AG04449 (cell line): Measurements from ENCODE around the gene RBM47.

Source experiments
- CTCF ChIA-PET: fragments of 350-600 bp; formaldehyde crosslinking; extraction: SDS; loops from one replicate; lab custom pipeline; 2021; ENCODE audit warnings: antibody characterized with exemption; lab: Yijun Ruan, JAX
- POLR2A ChIA-PET: fragments of 400-600, 350-600 bp; formaldehyde crosslinking; extraction: SDS; loops from one replicate; lab custom pipeline; 2020; ENCODE audit warnings: antibody characterized with exemption, inconsistent platforms; lab: Yijun Ruan, JAX
- DNase-seq: peaks from one replicate; pipeline ENCODE4 v3.0.0-alpha.2; 2010; ENCODE audit warnings: low read depth, low spot score
- H3K4me3 ChIP-seq: 2 replicates; pipeline ENCODE4 v1.5.1; 2011; ENCODE audit warnings: low read depth, mild to moderate bottlenecking, control low read depth, low read length
- TF ChIP-seq, protein P1 (sequence below): IDR thresholded peaks from one replicate; pipeline ENCODE4 v1.5.1; 2011; ENCODE audit warnings: mild to moderate bottlenecking, moderate library complexity, low read length, control low read depth, inconsistent platforms; ENCODE audit not compliant: insufficient read depth; ENCODE audit errors: missing control alignments

Gene RBM47

DNA sequence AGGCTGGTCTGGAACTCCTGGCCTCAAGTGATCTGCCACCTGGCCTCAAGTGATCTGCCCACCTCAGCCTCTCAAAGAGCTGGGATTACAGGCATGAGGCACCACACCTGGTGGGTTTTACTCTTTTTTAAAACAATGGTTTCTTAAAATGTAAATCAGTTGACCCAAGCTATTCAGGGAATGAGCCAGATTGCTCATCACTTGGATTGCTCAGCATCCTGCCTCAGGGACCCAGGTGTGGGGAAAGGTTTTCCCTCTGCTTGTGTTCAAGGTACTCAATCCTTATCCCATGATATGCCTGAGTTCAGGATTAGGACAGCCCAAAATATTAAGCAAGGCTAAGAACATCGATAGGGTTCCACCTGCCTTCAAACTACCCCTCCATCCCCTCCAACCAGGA is 227.1 kb downstream of the RBM47 start:
- ChIA-PET CTCF (no interaction called here), POLR2A (no interaction called here)
- TF ChIP-seq, protein P1, sequence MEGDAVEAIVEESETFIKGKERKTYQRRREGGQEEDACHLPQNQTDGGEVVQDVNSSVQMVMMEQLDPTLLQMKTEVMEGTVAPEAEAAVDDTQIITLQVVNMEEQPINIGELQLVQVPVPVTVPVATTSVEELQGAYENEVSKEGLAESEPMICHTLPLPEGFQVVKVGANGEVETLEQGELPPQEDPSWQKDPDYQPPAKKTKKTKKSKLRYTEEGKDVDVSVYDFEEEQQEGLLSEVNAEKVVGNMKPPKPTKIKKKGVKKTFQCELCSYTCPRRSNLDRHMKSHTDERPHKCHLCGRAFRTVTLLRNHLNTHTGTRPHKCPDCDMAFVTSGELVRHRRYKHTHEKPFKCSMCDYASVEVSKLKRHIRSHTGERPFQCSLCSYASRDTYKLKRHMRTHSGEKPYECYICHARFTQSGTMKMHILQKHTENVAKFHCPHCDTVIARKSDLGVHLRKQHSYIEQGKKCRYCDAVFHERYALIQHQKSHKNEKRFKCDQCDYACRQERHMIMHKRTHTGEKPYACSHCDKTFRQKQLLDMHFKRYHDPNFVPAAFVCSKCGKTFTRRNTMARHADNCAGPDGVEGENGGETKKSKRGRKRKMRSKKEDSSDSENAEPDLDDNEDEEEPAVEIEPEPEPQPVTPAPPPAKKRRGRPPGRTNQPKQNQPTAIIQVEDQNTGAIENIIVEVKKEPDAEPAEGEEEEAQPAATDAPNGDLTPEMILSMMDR, result no peak

DNA sequence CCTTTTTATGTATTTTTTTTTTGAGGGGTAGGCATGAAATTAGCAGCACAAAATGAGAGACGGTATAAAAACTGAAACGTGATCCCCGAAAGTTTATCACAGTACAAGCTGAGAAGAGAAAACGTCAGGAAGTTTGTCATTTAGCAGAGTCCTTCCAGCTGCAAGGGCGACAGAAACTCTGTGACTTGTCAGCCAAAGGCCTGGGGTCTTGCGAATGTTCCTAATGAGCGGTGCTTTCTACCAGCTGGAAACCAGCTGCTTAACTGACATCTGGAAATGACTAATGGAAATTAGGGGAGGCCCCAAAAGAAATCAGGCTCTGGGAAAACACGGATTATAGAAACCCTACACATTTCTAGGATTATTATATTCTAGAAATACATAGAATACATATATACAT is 228.0 kb downstream of the RBM47 start:
- POLR2A ChIA-PET, result no interaction called here
- H3K4me3 ChIP-seq, result no peak overlapping the region
- CTCF ChIA-PET, result no interaction called here
- TF ChIP-seq, protein P1, result no peak
- DNase-seq, result no peak

More for the DNA sequence above, 227.1 kb downstream of the RBM47 start:
- H3K4me3 ChIP-seq, result no peak overlapping the region
- DNase-seq, result no peak

DNA sequence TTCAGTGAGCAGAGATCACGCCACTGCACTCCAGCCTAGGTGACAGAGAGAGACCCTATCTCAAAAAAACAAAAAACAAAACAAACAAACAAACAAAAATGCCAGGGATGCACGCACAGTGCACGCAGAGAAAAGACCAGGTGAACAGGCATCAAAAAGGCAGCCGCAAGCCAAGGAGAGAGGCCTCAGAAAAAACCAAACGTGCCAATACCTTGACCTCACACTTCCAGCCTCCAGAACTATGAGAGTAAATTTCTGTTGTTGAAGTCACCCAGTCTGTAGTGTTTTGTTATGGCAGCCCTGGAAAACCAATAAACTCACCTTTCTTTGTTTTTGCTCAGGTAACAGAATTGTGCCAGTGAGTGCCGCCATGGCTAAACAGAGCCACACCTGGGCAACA is 228.6 kb downstream of the RBM47 start:
- TF ChIP-seq, protein P1, result no peak
- no peak overlapping the region for H3K4me3 ChIP-seq
- no peak for DNase-seq
- ChIA-PET CTCF (no interaction called here), POLR2A (no interaction called here)

DNA sequence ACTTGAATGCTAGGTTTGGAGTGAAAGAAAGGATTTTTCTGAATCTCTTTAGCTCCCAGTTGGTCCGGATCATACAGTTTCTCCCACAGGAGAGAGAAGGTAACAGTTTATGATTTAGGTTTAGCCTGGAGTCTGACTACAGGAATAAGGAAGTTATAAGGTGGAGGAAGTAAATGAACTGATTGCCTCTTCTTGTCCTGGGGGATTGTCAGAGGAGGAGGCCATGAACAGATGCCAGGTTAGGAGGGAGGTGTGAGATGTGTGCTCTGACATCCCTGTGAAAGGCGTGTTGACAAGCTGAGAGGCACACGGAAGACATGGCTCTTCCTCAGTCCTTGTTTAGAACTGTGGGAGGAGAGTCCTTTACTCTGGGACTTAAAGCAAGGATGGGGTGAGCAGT is 230.1 kb downstream of the RBM47 start:
- CTCF ChIA-PET, result no interaction called here
- POLR2A ChIA-PET, result no interaction called here
- TF ChIP-seq, protein P1, result no peak

DNA sequence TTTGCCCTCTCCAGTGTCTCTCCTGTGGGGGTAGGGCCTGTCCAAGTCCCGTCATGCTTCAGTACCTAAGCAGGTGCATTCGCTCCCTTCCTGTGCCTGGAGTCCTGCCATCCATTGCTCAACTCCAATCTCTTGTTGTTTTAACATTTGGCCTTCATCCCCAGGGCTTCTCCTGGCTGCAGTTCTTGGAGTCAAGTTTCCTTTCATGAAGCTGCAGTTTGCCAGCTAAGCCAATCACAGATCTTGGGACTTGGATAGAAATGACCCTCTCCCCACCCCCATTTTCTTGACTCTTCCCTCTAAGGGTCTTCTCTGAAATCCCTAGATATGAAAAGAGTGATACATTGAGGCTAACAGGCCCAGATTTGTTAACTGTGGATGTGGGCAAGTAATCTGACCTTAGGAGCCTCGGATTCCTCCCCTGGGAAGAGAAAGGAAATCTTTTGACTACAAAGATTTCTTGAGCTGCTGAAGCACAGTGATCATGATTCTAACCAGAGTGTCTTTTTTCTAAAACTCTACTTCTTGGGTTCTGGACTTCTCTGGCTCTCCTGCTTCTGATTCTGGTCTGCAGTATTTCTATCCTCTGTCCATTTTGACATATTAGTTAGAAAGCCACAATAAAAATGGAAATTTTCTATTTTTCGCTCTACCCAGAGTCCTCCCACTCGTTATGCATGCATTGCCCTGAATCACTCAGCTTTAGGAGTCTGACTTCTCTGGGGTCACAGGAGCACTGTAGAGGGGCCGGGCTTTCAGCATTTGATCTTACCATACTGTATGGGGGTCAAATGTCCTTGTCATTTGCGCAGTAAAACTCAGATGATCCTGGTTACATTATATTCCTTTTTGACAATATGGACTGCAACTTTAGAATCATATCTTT is 233.5 kb downstream of the RBM47 start:
- CTCF ChIA-PET, result no interaction called here
- TF ChIP-seq, protein P1, result no peak
- no peak for DNase-seq
- no peak overlapping the region for H3K4me3 ChIP-seq
- POLR2A ChIA-PET, result no interaction called here

More for the DNA sequence above, 230.1 kb downstream of the RBM47 start:
- DNase-seq, result no peak
- no peak overlapping the region for H3K4me3 ChIP-seq

DNA sequence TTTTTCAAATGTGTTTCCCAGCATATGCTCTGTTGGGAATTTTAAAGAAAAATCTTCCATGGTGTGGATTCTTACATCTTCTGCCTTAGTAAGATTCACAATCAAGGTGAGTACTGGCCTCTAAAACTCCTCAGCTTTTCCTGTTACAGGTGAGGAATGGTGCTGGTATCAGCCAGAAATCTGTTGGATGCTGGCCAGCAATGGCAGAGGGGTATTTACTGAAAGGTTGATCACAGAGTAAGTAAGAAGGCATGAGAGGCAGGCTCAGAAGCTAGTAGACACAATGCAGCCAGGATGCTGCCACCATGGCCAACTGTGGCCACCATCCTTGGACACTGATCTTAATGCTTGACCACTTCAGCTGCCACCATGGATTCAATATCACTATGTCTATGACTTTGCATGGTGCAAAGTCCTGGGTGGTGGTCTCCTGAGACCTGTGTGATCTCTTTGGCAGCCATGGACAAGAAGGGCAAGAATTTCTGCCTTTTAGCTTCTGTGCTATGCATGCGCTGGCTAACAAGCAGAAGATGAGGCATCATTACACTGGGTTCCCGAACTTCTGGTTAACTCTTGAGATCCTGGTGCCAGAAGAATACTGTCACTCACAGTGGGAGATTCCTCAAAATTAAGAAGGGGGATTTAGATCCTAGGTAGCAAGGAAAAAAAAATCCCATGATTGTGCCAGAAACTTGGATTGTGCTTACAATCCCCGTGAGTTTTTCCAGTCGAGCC is 234.3 kb downstream of the RBM47 start:
- POLR2A ChIA-PET, result no interaction called here
- H3K4me3 ChIP-seq, result no peak overlapping the region
- no peak for DNase-seq
- TF ChIP-seq, protein P1, result no peak
- CTCF ChIA-PET, result no interaction called here
